H9 (cell line): ENCODE results near the gene PIAS4. TPM values are rescaled to one million over a fixed set of nuclear protein-coding genes. Genes with fewer than 3 reads are reported as not detected.

Source experiments
- DNase-seq: peaks from one replicate; pipeline ENCODE4 v3.0.0-alpha.2; 2017
- H2AFZ ChIP-seq: one replicate; pipeline ENCODE4 v1.6.1; 2013; ENCODE audit warnings: mild to moderate bottlenecking, low read length, control low read depth, moderate library complexity
- H2AK5ac ChIP-seq: 2 replicates; pipeline ENCODE4 v1.6.1; 2013; ENCODE audit warnings: low read length, control low read depth, mixed read lengths; ENCODE audit not compliant: insufficient read length
- H2BK120ac ChIP-seq: one replicate; pipeline ENCODE4 v1.6.1; 2013; ENCODE audit warnings: low read depth, mild to moderate bottlenecking, low read length, control low read depth, inconsistent platforms; ENCODE audit not compliant: poor library complexity, severe bottlenecking
- H2BK12ac ChIP-seq: 2 replicates; pipeline ENCODE4 v1.6.1; 2013; ENCODE audit warnings: low read length, control low read depth, mixed read lengths, low read depth; ENCODE audit not compliant: insufficient read length
- H2BK15ac ChIP-seq: 2 replicates; pipeline ENCODE4 v1.6.1; 2013; ENCODE audit warnings: low read depth, low read length, control low read depth
- H2BK20ac ChIP-seq: one replicate; pipeline ENCODE4 v1.6.1; 2013; ENCODE audit warnings: low read depth, mild to moderate bottlenecking, low read length, control low read depth, inconsistent platforms; ENCODE audit not compliant: poor library complexity, severe bottlenecking
- H2BK5ac ChIP-seq: 2 replicates; pipeline ENCODE4 v1.6.1; 2013; ENCODE audit warnings: low read length, control low read depth, mixed read lengths; ENCODE audit not compliant: insufficient read length
- H3K14ac ChIP-seq: 2 replicates; pipeline ENCODE4 v1.6.1; 2013; ENCODE audit warnings: low read length, control low read depth; ENCODE audit not compliant: insufficient read depth
- H3K18ac ChIP-seq: 2 replicates; pipeline ENCODE4 v1.6.1; 2013; ENCODE audit warnings: low read depth, mild to moderate bottlenecking, mixed read lengths, low read length, control low read depth; ENCODE audit not compliant: insufficient read length
- H3K23ac ChIP-seq: 2 replicates; pipeline ENCODE4 v1.6.1; 2013; ENCODE audit warnings: low read length, control low read depth, mixed read lengths, low read depth; ENCODE audit not compliant: insufficient read length
- H3K23me2 ChIP-seq: 2 replicates; pipeline ENCODE4 v1.6.1; 2013; ENCODE audit warnings: low read depth, mild to moderate bottlenecking, mixed read lengths, low read length, control low read depth; ENCODE audit not compliant: insufficient read length, poor library complexity, severe bottlenecking
- H3K27ac ChIP-seq: 2 replicates; pipeline ENCODE4 v1.5.1; 2013; ENCODE audit warnings: low read length, control low read depth, mixed read lengths, low read depth; ENCODE audit not compliant: insufficient read length
- H3K27me3 ChIP-seq: 2 replicates; pipeline ENCODE4 v1.6.1; 2013; ENCODE audit warnings: low read length, control low read depth, inconsistent platforms; ENCODE audit not compliant: insufficient read depth
- H3K4ac ChIP-seq: 2 replicates; pipeline ENCODE4 v1.6.1; 2013; ENCODE audit warnings: low read depth, mild to moderate bottlenecking, control low read depth, inconsistent platforms, low read length, moderate library complexity
- H3K4me1 ChIP-seq: 2 replicates; pipeline ENCODE4 v1.6.1; 2013; ENCODE audit warnings: low read length, control low read depth, inconsistent platforms; ENCODE audit not compliant: insufficient read depth
- H3K4me2 ChIP-seq: 2 replicates; pipeline ENCODE4 v1.6.1; 2013; ENCODE audit warnings: low read length, control low read depth, mixed read lengths; ENCODE audit not compliant: insufficient read length, insufficient read depth
- H3K56ac ChIP-seq: 2 replicates; pipeline ENCODE4 v1.6.1; 2013; ENCODE audit warnings: low read depth, mild to moderate bottlenecking, mixed read lengths, low read length, control low read depth; ENCODE audit not compliant: insufficient read length
- H3K79me1 ChIP-seq: 2 replicates; pipeline ENCODE4 v1.6.1; 2013; ENCODE audit warnings: low read depth, mild to moderate bottlenecking, moderate library complexity, low read length, control low read depth, inconsistent platforms; ENCODE audit not compliant: insufficient read depth, poor library complexity, severe bottlenecking
- H3K79me2 ChIP-seq: 2 replicates; pipeline ENCODE4 v1.6.1; 2013; ENCODE audit warnings: low read length, control low read depth, inconsistent platforms; ENCODE audit not compliant: insufficient read depth
- H3K9ac ChIP-seq: 2 replicates; pipeline ENCODE4 v1.6.1; 2013; ENCODE audit warnings: low read length, control low read depth, mixed read lengths; ENCODE audit not compliant: insufficient read length; ENCODE audit errors: extremely low read depth
- H3K9me3 ChIP-seq: one replicate; pipeline ENCODE4 v1.6.1; 2013; ENCODE audit warnings: low read depth, low read length, inconsistent platforms; ENCODE audit not compliant: control insufficient read depth
- H3T11ph ChIP-seq: one replicate; pipeline ENCODE4 v1.6.1; 2013; ENCODE audit warnings: mild to moderate bottlenecking, low read length, control low read depth, inconsistent platforms
- H4K20me1 ChIP-seq: one replicate; pipeline ENCODE4 v1.6.1; 2013; ENCODE audit not compliant: control insufficient read depth, insufficient read length, insufficient read depth
- H4K5ac ChIP-seq: 2 replicates; pipeline ENCODE4 v1.6.1; 2013; ENCODE audit warnings: low read depth, mild to moderate bottlenecking, mixed read lengths, low read length, control low read depth; ENCODE audit not compliant: insufficient read length
- H4K8ac ChIP-seq: replicated peaks from 2 replicates; pipeline ENCODE4 v1.6.1; 2013; ENCODE audit warnings: low read length, control low read depth, mixed read lengths, low read depth; ENCODE audit not compliant: insufficient read length
- H4K91ac ChIP-seq: 2 replicates; pipeline ENCODE4 v1.6.1; 2013; ENCODE audit warnings: low read depth, mild to moderate bottlenecking, moderate library complexity, mixed read lengths, low read length, control low read depth; ENCODE audit not compliant: insufficient read length
- H3K27ac Mint-ChIP-seq, 3 experiments: 2 replicates in 2 of 3; 3 replicates in 1 of 3; pipeline ENCODE4 v1.8.0; 2020 to 2021; ENCODE audit warnings: mixed read lengths in 3 of 3, mild to moderate bottlenecking in 1 of 3, moderate library complexity in 1 of 3
- H3K27me3 Mint-ChIP-seq: 2 replicates; pipeline ENCODE4 v1.8.0; 2021; ENCODE audit warnings: low read depth, mild to moderate bottlenecking, moderate library complexity, mixed read lengths
- H3K36me3 Mint-ChIP-seq, 3 experiments: 2 replicates in 2 of 3; 3 replicates in 1 of 3; pipeline ENCODE4 v1.8.0; 2020 to 2021; ENCODE audit warnings: low read depth in 3 of 3, mixed read lengths in 3 of 3; ENCODE audit not compliant: insufficient read depth in 1 of 3
- H3K4me1 Mint-ChIP-seq, 2 experiments: 2 replicates each; pipeline ENCODE4 v1.8.0; 2020; ENCODE audit warnings: mixed read lengths in 2 of 2
- H3K4me3 Mint-ChIP-seq, 2 experiments: 2 replicates in 1 of 2; 3 replicates in 1 of 2; pipeline ENCODE4 v1.8.0; 2020 to 2021; ENCODE audit warnings: mild to moderate bottlenecking in 2 of 2, mixed read lengths in 2 of 2, moderate library complexity in 1 of 2
- H3K9me3 Mint-ChIP-seq, 2 experiments: 2 replicates in 1 of 2; 3 replicates in 1 of 2; pipeline ENCODE4 v1.8.0; 2020; ENCODE audit warnings: mild to moderate bottlenecking in 2 of 2, mixed read lengths in 2 of 2, moderate library complexity in 1 of 2
- WGBS: extraction: QIAGEN DNeasy Blood & Tissue Kit; methylation state at CpG from one replicate; pipeline ENCODE4 v1.1.7; 2013; ENCODE audit warnings: missing lambda C conversion rate, low lambda C conversion rate, mixed read lengths; ENCODE audit not compliant: insufficient read length; ENCODE audit errors: extremely low coverage; 5-methylcytosine and 5-hydroxymethylcytosine counted together
- total RNA-seq: library from RNA; stranded (reverse); gene quantifications from 2 replicates; pipeline ENCODE4 v1.2.1, GENCODE V29; 2021
- TF ChIP-seq, protein P1 (sequence below): fragments of 200-600 bp; sonication (generic); conservative IDR thresholded peaks from 3 replicates; pipeline ENCODE4 v1.8.0; 2021; ENCODE audit warnings: antibody characterized with exemption, mild to moderate bottlenecking

PIAS4 gene
- total RNA-seq, 1 experiment from 2014 or later = 52.0 TPM

DNA sequence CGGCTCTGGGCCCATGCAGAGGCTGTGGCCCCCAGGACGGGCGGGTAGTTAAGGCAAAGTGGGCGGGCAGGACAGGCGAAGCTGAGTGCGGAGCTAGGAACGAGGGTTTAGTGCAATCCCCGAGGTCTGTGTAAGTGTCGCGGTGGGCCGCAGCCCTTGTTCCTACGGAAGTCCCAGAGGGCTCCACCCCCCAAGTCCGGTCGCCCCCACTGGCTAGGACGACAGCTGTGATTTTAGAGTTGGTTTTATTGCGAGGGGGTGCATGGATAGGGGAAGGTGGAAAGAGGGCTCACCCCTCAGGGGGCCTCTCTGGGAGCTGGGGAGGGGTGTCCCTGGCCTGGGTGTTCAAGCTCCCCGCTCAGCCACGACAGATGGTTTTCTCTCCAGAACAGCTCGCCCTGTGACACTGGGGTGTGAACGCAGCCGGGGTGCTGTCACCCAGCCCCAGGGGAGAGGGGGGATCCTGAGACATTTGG is 37.5 kb downstream of the PIAS4 start:
- H4K20me1 ChIP-seq = no peaks in the 10 kb centered on the region
- H4K8ac ChIP-seq = no peak overlapping the region
- no peak overlapping the region for H3T11ph ChIP-seq
- no peak overlapping the region for H2BK120ac ChIP-seq
- Mint-ChIP-seq H3K4me3 (no peak overlapping the region), H3K27ac (peak overlapping the region in 1 of 3 experiments; percentile 18; a peak in 1 of 7 replicates), H3K9me3 (no peaks in the 10 kb centered on the region; a peak in 1 of 5 replicates), H3K27me3 (peaks cover 3% of the 10 kb centered on the region; the same call in 1 of the 2 replicates), H3K4me1 (peaks cover 0 to 14% of the 10 kb centered on the region in 2 experiments; a peak in 2 of 4 replicates), H3K36me3 (peaks cover 8 to 24% (median 23%) of the 10 kb centered on the region in 3 experiments; a peak in 5 of 7 replicates)
- H3K4ac ChIP-seq = no peak overlapping the region
- H3K23ac ChIP-seq = no peak overlapping the region
- H2AFZ ChIP-seq = no peak overlapping the region
- H4K91ac ChIP-seq = no peak overlapping the region
- no peaks in the 10 kb centered on the region for H3K9me3 ChIP-seq
- H2AK5ac ChIP-seq = no peak overlapping the region
- H3K56ac ChIP-seq = no peak overlapping the region
- H4K5ac ChIP-seq = no peak overlapping the region
- no peaks in the 10 kb centered on the region for H3K23me2 ChIP-seq
- H3K27ac ChIP-seq = no peak overlapping the region
- H2BK12ac ChIP-seq = no peak overlapping the region
- TF ChIP-seq, protein P1, sequence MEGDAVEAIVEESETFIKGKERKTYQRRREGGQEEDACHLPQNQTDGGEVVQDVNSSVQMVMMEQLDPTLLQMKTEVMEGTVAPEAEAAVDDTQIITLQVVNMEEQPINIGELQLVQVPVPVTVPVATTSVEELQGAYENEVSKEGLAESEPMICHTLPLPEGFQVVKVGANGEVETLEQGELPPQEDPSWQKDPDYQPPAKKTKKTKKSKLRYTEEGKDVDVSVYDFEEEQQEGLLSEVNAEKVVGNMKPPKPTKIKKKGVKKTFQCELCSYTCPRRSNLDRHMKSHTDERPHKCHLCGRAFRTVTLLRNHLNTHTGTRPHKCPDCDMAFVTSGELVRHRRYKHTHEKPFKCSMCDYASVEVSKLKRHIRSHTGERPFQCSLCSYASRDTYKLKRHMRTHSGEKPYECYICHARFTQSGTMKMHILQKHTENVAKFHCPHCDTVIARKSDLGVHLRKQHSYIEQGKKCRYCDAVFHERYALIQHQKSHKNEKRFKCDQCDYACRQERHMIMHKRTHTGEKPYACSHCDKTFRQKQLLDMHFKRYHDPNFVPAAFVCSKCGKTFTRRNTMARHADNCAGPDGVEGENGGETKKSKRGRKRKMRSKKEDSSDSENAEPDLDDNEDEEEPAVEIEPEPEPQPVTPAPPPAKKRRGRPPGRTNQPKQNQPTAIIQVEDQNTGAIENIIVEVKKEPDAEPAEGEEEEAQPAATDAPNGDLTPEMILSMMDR = no peak
- no peaks in the 10 kb centered on the region for H3K79me2 ChIP-seq
- WGBS = no CpG with 5 or more reads among the region's 21 CpGs
- no peak overlapping the region for H2BK15ac ChIP-seq
- H2BK20ac ChIP-seq = no peak overlapping the region
- H3K4me1 ChIP-seq = no peaks in the 10 kb centered on the region
- H3K27me3 ChIP-seq = no peaks in the 10 kb centered on the region
- H3K4me2 ChIP-seq = no peak overlapping the region
- H3K9ac ChIP-seq = no peak overlapping the region
- H3K14ac ChIP-seq = no peak overlapping the region; the same call in 1 of the 2 replicates
- H3K18ac ChIP-seq = no peak overlapping the region
- no peak overlapping the region for H2BK5ac ChIP-seq
- no peaks in the 10 kb centered on the region for H3K79me1 ChIP-seq
- no peak for DNase-seq
